Heart left ventricle (tissue), 16 donors: Measurements from ENCODE around the gene CECR2. TPM values are rescaled to one million over a fixed set of nuclear protein-coding genes. Genes with fewer than 3 reads are reported as not detected.

ENCODE experiments used
- ATAC-seq, 4 donors: fragments of 200-7000 bp; cut with Tn5 transposase; one replicate each; pipeline ENCODE4 v1.9.1; 2020 to 2022; ENCODE audit warnings: moderate library complexity in 4 of 4, mild to moderate bottlenecking in 3 of 4, moderate number of reproducible peaks in 1 of 4
- DNase-seq, 5 donors: peaks; one replicate each; pipeline ENCODE4 v3.0.0-alpha.2; 2020
- H3K27ac ChIP-seq, 12 donors: fragments of 200-600 bp; sonication (generic) in 4 of 12; one replicate each; pipeline versions ENCODE4 v1.5.0 to v1.8.0; 2016 to 2022; ENCODE audit warnings: mild to moderate bottlenecking in 2 of 12
- H3K27me3 ChIP-seq, 9 donors: fragments of 200-600 bp; sonication (generic) in 2 of 9; one replicate each; pipeline versions ENCODE4 v1.5.1 to v1.8.0; 2016 to 2022; ENCODE audit warnings: mild to moderate bottlenecking in 3 of 9
- H3K36me3 ChIP-seq, 9 donors: fragments of 200-600 bp; sonication (generic) in 2 of 9; one replicate each; pipeline versions ENCODE4 v1.5.0 to v1.8.0; 2018 to 2022; ENCODE audit warnings: mild to moderate bottlenecking in 2 of 9
- H3K4me1 ChIP-seq, 12 donors: fragments of 200-600 bp; sonication (generic) in 4 of 12; one replicate each; pipeline versions ENCODE4 v1.5.0 to v1.8.0; 2016 to 2022; ENCODE audit warnings: mild to moderate bottlenecking in 3 of 12
- H3K4me3 ChIP-seq, 12 donors: fragments of 200-600 bp; sonication (generic) in 4 of 12; one replicate each; pipeline versions ENCODE4 v1.5.0 to v1.8.0; 2017 to 2022; ENCODE audit warnings: mild to moderate bottlenecking in 9 of 12, moderate library complexity in 4 of 12
- H3K9me3 ChIP-seq, 12 donors: fragments of 200-600 bp; sonication (generic) in 4 of 12; one replicate each; pipeline versions ENCODE4 v1.5.0 to v1.8.0; 2016 to 2022; ENCODE audit warnings: mild to moderate bottlenecking in 1 of 12
- POLR2A ChIP-seq, 2 donors: fragments of 450-650 bp; IDR thresholded peaks; one replicate each; pipeline ENCODE4 v1.6.1; 2017; ENCODE audit warnings: antibody characterized with exemption in 2 of 2, mild to moderate bottlenecking in 2 of 2, moderate library complexity in 2 of 2
- WGBS, 4 donors: extraction: QIAGEN DNeasy Blood & Tissue Kit in 2 of 4; methylation state at CpG; one replicate each; pipeline versions ENCODE4 v1.1.5 to v1.1.7; 2013 to 2018; 5-methylcytosine and 5-hydroxymethylcytosine counted together
- intact Hi-C, 10 donors: fragments of 100-400 bp; cut with DNase I; formaldehyde crosslinking; loops; one replicate each; pipeline versions ENCODE4 v1.11.1 to v1.14.2; 2022
- polyA plus RNA-seq, 2 donors: library from polyadenylated mRNA; stranded (reverse); fragments of 200-250 nt; gene quantifications; one replicate each; pipeline ENCODE4 v1.2.3, GENCODE V29; 2013
- total RNA-seq, 9 donors: library from RNA; depleted of rRNA in 2 of 9; stranded (reverse); fragments of >200 nt in 2 of 9; fragmentation: NEBNext Ultra II Directional in 3 of 9; extraction: Animal tissue kit (Norgen Biotek cat#: 25700) in 3 of 9; gene quantifications; one replicate each; pipeline versions ENCODE4 v1.1.0 to v1.2.4, GENCODE V29; 2016 to 2023
- TF ChIP-seq, protein P1 (sequence below), 12 donors: fragments of 200-600 bp; sonication (generic) in 4 of 12; IDR thresholded peaks; one replicate each; pipeline versions ENCODE4 v1.5.0 to v1.8.0; 2018 to 2022; ENCODE audit warnings: antibody characterized with exemption in 12 of 12, mild to moderate bottlenecking in 5 of 12
- donor health status: ischemic (EF 13 %, LVEDD 7.1; RV severe dilation, severe dysfunction).
- donor health status: healthy with polysubstance abuse.
- donor health status: DM: no; HTN: yes; CAD: no.
- donor health status: DM: no; HTN: no; CAD: no.
- donor health status: ischemic (EF 25% LVEDD 6.9; RV normal size, moderate dysfunction).
- donor health status: ischemic (EF 25% LVEDD 5.7; RV mildly dilated, moderate dysfunction).
- donor health status: healthy.
- donor health status: DM: yes; HTN: yes; CAD: no.
- donor health status: ischemic (EF 35%, LVEDD 5.7; RV mildly dilated, moderate dysfunction).
- donor health status: nonischemic (EF 11% LVEDD 7.7; RV severe dilation, severe dysfunction).
- donor health status: DM: yes; HTN: yes; CAD: no.
- donor health status: PGD.
- donor health status: ischemic (EF 29% LVEDD 5.4; RV normal size, mild dysfunction).
- donor health status: nonischemic (EF 23%, LVEDD 6.1; RV moderate dilation, normal function).

Gene CECR2
- total and polyA plus RNA-seq, 11 donors, result 3.8 to 11.6 (median 6.8) TPM

DNA sequence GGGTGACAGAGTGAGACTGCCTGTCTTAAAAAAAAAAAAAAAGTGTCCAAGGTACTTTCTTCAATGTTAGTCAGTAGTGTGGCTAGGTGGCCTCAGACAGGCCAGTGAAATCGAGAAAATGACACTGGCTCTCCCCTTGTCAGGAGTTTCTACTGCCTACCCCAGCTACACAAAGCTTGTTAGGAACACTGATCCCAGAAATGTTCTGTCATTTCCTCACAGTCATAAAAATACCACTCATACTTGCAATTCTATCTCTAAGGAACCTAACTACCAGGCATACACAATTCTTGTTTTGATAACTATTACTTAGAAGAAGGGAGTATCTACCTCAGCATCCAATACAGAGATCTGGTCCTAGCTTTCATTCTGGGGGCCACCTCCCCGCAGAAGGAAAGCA is 228.0 kb downstream of the CECR2 start:
- ATAC-seq, result no peak

DNA sequence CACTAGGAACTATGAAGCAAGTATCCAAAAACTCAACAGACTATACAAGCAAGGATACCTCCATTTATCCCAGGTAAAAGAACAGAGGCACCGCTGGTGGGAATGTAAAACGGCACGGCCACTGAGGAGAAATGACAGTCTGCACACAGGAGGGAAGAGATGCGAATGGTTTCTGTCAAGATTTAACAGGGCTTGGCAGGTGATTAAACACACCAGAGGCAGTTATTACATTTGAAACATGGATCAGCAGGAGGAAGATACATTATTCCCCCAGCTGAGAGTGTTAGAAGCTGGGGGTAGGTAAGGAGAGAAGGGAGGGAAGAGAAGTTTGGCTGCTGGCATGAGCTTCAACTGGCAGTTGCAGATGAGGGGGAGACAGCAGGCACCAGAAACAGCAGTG is 229.1 kb downstream of the CECR2 start:
- intact Hi-C loops, result no loop called here
- peaks cover 3 to 98% (median 79%) of the 10 kb centered on the region in 9 donors for H3K36me3 ChIP-seq
- no peak for ATAC-seq

More for the DNA sequence above, 228.0 kb downstream of the CECR2 start:
- H3K9me3 ChIP-seq, result no peaks in the 10 kb centered on the region
- intact Hi-C loops, result no loop called here
- no peak overlapping the region for H3K4me3 ChIP-seq
- no peaks in the 10 kb centered on the region for H3K27me3 ChIP-seq
- no peaks in the 10 kb centered on the region for H3K4me1 ChIP-seq
- H3K27ac ChIP-seq, result peak overlapping the region in 1 of 12 donors; percentile 58
- DNase-seq, result no peak
- 93 to 96% (median 96%) methylated on average over 2 of the region's 2 CpGs for WGBS, 4 donors
- H3K36me3 ChIP-seq, result peaks cover 3 to 98% (median 90%) of the 10 kb centered on the region in 9 donors
- TF ChIP-seq, protein P1, sequence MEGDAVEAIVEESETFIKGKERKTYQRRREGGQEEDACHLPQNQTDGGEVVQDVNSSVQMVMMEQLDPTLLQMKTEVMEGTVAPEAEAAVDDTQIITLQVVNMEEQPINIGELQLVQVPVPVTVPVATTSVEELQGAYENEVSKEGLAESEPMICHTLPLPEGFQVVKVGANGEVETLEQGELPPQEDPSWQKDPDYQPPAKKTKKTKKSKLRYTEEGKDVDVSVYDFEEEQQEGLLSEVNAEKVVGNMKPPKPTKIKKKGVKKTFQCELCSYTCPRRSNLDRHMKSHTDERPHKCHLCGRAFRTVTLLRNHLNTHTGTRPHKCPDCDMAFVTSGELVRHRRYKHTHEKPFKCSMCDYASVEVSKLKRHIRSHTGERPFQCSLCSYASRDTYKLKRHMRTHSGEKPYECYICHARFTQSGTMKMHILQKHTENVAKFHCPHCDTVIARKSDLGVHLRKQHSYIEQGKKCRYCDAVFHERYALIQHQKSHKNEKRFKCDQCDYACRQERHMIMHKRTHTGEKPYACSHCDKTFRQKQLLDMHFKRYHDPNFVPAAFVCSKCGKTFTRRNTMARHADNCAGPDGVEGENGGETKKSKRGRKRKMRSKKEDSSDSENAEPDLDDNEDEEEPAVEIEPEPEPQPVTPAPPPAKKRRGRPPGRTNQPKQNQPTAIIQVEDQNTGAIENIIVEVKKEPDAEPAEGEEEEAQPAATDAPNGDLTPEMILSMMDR (IDR thresholded peaks at IDR 0.05), result no peak
- TF ChIP-seq POLR2A (IDR thresholded peaks at IDR 0.05), result no peak

DNA sequence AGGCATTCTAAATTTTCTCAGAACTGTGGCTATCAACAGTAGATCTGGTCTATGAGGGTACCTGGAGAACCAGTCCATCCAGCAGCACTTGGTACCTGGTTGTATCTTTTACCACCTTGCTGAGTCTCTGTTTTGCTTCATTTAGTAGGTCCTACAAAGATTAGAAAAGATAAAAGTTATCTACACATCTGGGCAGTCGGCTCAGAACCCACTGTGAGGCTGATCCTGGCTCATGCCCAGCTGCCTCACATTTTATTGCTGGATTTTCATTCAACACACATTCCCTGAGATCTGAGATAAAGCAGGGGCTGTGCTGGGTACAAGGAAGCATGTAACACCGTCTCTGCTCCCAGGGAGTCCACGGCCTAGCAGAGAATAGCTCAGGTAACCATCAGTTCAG is 231.8 kb downstream of the CECR2 start:
- DNase-seq (no peak), ATAC-seq (no peak)
- intact Hi-C loops, result no loop called here
- H3K27me3 ChIP-seq, result no peaks in the 10 kb centered on the region
- H3K9me3 ChIP-seq, result no peaks in the 10 kb centered on the region
- no peak for TF ChIP-seq POLR2A (IDR thresholded peaks at IDR 0.05)
- TF ChIP-seq, protein P1 (IDR thresholded peaks at IDR 0.05), result no peak
- H3K4me1 ChIP-seq, result peaks cover 0 to 6% (median 1%) of the 10 kb centered on the region in 12 donors
- H3K36me3 ChIP-seq, result peaks cover 0 to 91% (median 52%) of the 10 kb centered on the region in 9 donors
- WGBS, 4 donors, result 46 to 62% (median 56%) methylated on average over 3 of the region's 3 CpGs
- no peak overlapping the region for H3K4me3 ChIP-seq
- H3K27ac ChIP-seq, result peak overlapping the region in 1 of 12 donors; percentile 48

More for the DNA sequence above, 229.1 kb downstream of the CECR2 start:
- no peak overlapping the region for H3K4me3 ChIP-seq
- 87 to 91% (median 90%) methylated on average over 4 of the region's 4 CpGs for WGBS, 4 donors
- no peaks in the 10 kb centered on the region for H3K27me3 ChIP-seq
- H3K4me1 ChIP-seq, result no peaks in the 10 kb centered on the region
- H3K27ac ChIP-seq, result peak overlapping the region in 1 of 12 donors; percentile 58
- no peak for DNase-seq
- TF ChIP-seq, protein P1 (IDR thresholded peaks at IDR 0.05), result no peak
- no peak for TF ChIP-seq POLR2A (IDR thresholded peaks at IDR 0.05)
- H3K9me3 ChIP-seq, result no peaks in the 10 kb centered on the region

DNA sequence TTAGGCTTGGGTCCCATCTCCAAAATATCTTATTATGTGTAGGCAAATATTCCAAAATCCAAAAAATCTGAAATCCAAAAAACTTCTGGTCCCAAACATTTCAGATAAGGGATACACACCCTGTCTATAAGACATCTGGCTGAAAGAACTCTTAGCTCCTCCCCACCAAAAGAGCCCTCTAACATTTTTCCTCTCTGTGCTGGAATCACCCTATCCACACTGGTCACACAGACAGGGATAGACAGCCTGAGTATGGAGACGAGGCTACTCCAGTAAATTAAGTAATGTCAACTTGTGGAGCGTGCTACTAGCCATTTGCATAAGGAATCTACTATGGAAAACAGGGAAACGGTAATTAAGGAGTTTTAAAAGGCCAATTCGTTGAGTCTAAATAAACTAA is 234.4 kb downstream of the CECR2 start:
- Histone ChIP-seq H3K4me1 (peaks cover 0 to 24% (median 7%) of the 10 kb centered on the region in 12 donors), H3K27ac (no peak overlapping the region), H3K9me3 (no peaks in the 10 kb centered on the region), H3K4me3 (no peak overlapping the region), H3K27me3 (no peaks in the 10 kb centered on the region), H3K36me3 (peaks cover 0 to 89% (median 37%) of the 10 kb centered on the region in 9 donors)
- ATAC-seq, result no peak
- TF ChIP-seq POLR2A (IDR thresholded peaks at IDR 0.05), result no peak
- TF ChIP-seq, protein P1 (IDR thresholded peaks at IDR 0.05), result no peak
- 85 to 93% (median 88%) methylated on average over 4 of the region's 4 CpGs for WGBS, 4 donors
- no peak for DNase-seq
- intact Hi-C loops, result no loop called here
